ENCODE data around the gene EIF3F. TPM values are rescaled to one million over a fixed set of nuclear protein-coding genes. Genes with fewer than 3 reads are reported as not detected.

The EIF3F gene
- total and polyA plus RNA-seq, 2 donors (not counting 1 experiment from before 2014, with no cell fraction given) = 330 to 584 TPM

GRCh38 chr11:8033305-8034105 lies 46.4 kb downstream of the EIF3F start:
- Histone ChIP-seq H3K27me3 (replicated peaks in 1 of 4; ENCODE audit: control extremely low read depth in 1 of 4, control insufficient read depth in 3 of 4, insufficient read depth in 4 of 4, low read length in 3 of 4) (peaks cover 0 to 31% (median 9%) of the 10 kb centered on the region in 4 experiments), H3K4me1 (ENCODE audit: control insufficient read depth in 2 of 2, insufficient read depth in 2 of 2, low read length in 2 of 2) (peaks cover 0 to 8% of the 10 kb centered on the region in 2 donors), H4K20me1 (ENCODE audit: control insufficient read depth, insufficient read depth, low read length, poor library complexity, severe bottlenecking) (no peaks in the 10 kb centered on the region), H3K9me3 (ENCODE audit: control extremely low read depth in 1 of 3, control insufficient read depth in 2 of 3, insufficient read depth in 1 of 3, low read length in 2 of 3) (no peaks in the 10 kb centered on the region), H3K27ac (ENCODE audit: low read length in 2 of 2) (no peak overlapping the region), H3K4me3 (ENCODE audit: control extremely low read depth in 1 of 5, extremely low read depth in 1 of 5, insufficient read depth in 1 of 5, low read depth in 2 of 5, low read length in 4 of 5) (no peak overlapping the region), H3K4me2 (replicated peaks; ENCODE audit: low read depth, low read length, poor library complexity, severe bottlenecking) (peak overlapping the region; percentile 39), H3K79me2 (ENCODE audit: control insufficient read depth, insufficient read depth, low read length) (no peaks in the 10 kb centered on the region), H2AFZ (ENCODE audit: insufficient read depth, low read depth, low read length, poor library complexity, severe bottlenecking) (no peak overlapping the region), H3K36me3 (replicated peaks in 1 of 2; ENCODE audit: control extremely low read depth in 1 of 2, control insufficient read depth in 1 of 2, extremely low read depth in 1 of 2, insufficient read depth in 2 of 2, low read length in 1 of 2) (no peaks in the 10 kb centered on the region), H3K9ac (ENCODE audit: low read length) (no peak overlapping the region)
- peaks cover 6% of the 10 kb centered on the region for H3K4me1 Mint-ChIP-seq
- POLR2A ChIA-PET = no interaction called here
- H3K4me3 Mint-ChIP-seq = no peak overlapping the region
- no peak for TF ChIP-seq EZH2 (IDR thresholded peaks at IDR 0.05; ENCODE audit: borderline replicate concordance, insufficient read depth, low read depth, low read length, poor library complexity, severe bottlenecking)
- peak; percentile 86 for TF ChIP-seq CTCF (IDR thresholded peaks at IDR 0.05)
- peak; percentile 69 for DNase-seq
- peak; percentile 83 for ATAC-seq (ENCODE audit: low read depth)
- intact Hi-C loops (cut with micrococcal nuclease) = loop anchor here (1.0 to 2.0 kb wide), 2 partner anchors 66 to 175 kb away; no protein-coding TSS in a partner anchor
- CTCF ChIA-PET = interaction anchor here (0.7 to 3.6 kb wide), 23 partner anchors 10 to 1037 kb away, joined by 3 to 85 read pairs (median 4); no protein-coding TSS in a partner anchor
- no peaks in the 10 kb centered on the region for H3K9me3 Mint-ChIP-seq (ENCODE audit: insufficient read depth)
- WGBS (ENCODE audit: insufficient coverage) = 49% methylated on average over 16 of the region's 19 CpGs
- H3K27me3 Mint-ChIP-seq = peaks cover 45% of the 10 kb centered on the region
- no peak overlapping the region for H3K27ac Mint-ChIP-seq

GRCh38 chr11:8034106-8034585 lies 47.0 kb downstream of the EIF3F start:
- no peak for ATAC-seq (ENCODE audit: low read depth)

More at GRCh38 chr11:8034106-8034585, 47.0 kb downstream of the EIF3F start:
- Mint-ChIP-seq H3K4me3 (no peak overlapping the region), H3K27me3 (peaks cover 46% of the 10 kb centered on the region), H3K4me1 (peaks cover 6% of the 10 kb centered on the region), H3K9me3 (ENCODE audit: insufficient read depth) (no peaks in the 10 kb centered on the region), H3K27ac (no peak overlapping the region)
- Histone ChIP-seq H4K20me1 (ENCODE audit: control insufficient read depth, insufficient read depth, low read length, poor library complexity, severe bottlenecking) (no peaks in the 10 kb centered on the region), H3K9me3 (ENCODE audit: control extremely low read depth in 1 of 3, control insufficient read depth in 2 of 3, insufficient read depth in 1 of 3, low read length in 2 of 3) (no peaks in the 10 kb centered on the region), H3K4me1 (ENCODE audit: control insufficient read depth in 2 of 2, insufficient read depth in 2 of 2, low read length in 2 of 2) (peaks cover 0 to 8% of the 10 kb centered on the region in 2 donors), H3K27me3 (replicated peaks in 1 of 4; ENCODE audit: control extremely low read depth in 1 of 4, control insufficient read depth in 3 of 4, insufficient read depth in 4 of 4, low read length in 3 of 4) (peaks cover 0 to 27% (median 9%) of the 10 kb centered on the region in 4 experiments), H3K36me3 (replicated peaks in 1 of 2; ENCODE audit: control extremely low read depth in 1 of 2, control insufficient read depth in 1 of 2, extremely low read depth in 1 of 2, insufficient read depth in 2 of 2, low read length in 1 of 2) (no peaks in the 10 kb centered on the region), H3K4me3 (ENCODE audit: control extremely low read depth in 1 of 5, extremely low read depth in 1 of 5, insufficient read depth in 1 of 5, low read depth in 2 of 5, low read length in 4 of 5) (no peak overlapping the region), H3K4me2 (replicated peaks; ENCODE audit: low read depth, low read length, poor library complexity, severe bottlenecking) (no peak overlapping the region), H2AFZ (ENCODE audit: insufficient read depth, low read depth, low read length, poor library complexity, severe bottlenecking) (no peak overlapping the region), H3K79me2 (ENCODE audit: control insufficient read depth, insufficient read depth, low read length) (no peaks in the 10 kb centered on the region), H3K9ac (ENCODE audit: low read length) (no peak overlapping the region), H3K27ac (ENCODE audit: low read length in 2 of 2) (no peak overlapping the region)
- intact Hi-C loops (cut with micrococcal nuclease) = no loop called here
- no CpG with 5 or more reads among the region's 3 CpGs for WGBS (ENCODE audit: insufficient coverage)
- ChIA-PET POLR2A (no interaction called here), CTCF (interaction anchor here (0.7 to 3.6 kb wide), 17 partner anchors 9 to 1038 kb away, joined by 3 to 85 read pairs (median 5); no protein-coding TSS in a partner anchor)
- TF ChIP-seq EZH2 (IDR thresholded peaks at IDR 0.05; ENCODE audit: borderline replicate concordance, insufficient read depth, low read depth, low read length, poor library complexity, severe bottlenecking) = no peak
- no peak for DNase-seq

All from B cell (primary cell).